ENCODE results near the gene BRAF. TPM values are rescaled to one million over a fixed set of nuclear protein-coding genes. Genes with fewer than 3 reads are reported as not detected.
"Not testable (repeated sequence)": the region's sequence is repeated elsewhere in the genome, so short reads cannot be mapped to it uniquely, and the experiment has no call there.

Gene BRAF
- total and polyA plus RNA-seq, 7 experiments from 2014 or later = 11.2 to 58.7 (median 48.3) TPM

DNA sequence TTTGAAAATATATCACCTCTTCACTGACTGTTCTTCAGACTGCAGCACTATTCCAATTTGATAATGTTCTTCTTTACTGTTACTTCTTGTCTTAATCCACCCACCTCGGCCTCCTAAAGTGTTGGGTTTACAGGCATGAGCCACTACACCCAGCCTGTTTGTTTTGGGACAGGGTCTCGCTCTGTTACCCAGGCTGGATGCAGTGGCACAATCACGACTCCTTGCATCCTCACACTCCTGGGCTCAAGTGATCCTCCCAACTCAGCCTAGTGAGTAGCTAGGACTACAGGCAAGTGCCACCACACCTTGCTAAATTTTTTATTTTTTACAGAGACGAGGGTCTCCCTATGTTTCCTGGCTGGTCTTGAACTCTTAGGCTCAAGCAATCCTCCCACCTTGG is 150.4 kb downstream of the BRAF start:
- H3K9me3 Mint-ChIP-seq = peaks cover 0 to 5% (median 0%) of the 10 kb centered on the region in 11 donors
- ATAC-seq (no peak), DNase-seq (no peak)
- Histone ChIP-seq H3K27ac (ENCODE audit: low read depth, low read length) (no peak overlapping the region), H3K27me3 (ENCODE audit: control insufficient read depth in 2 of 2, insufficient read depth in 2 of 2, low read length in 2 of 2) (no peaks in the 10 kb centered on the region), H3K4me3 (ENCODE audit: low read length) (no peak overlapping the region), H3K4me1 (ENCODE audit: control insufficient read depth in 2 of 2, insufficient read depth in 2 of 2, low read length in 2 of 2) (no peaks in the 10 kb centered on the region), H3K36me3 (ENCODE audit: control insufficient read depth in 2 of 3, insufficient read depth in 3 of 3, low read length in 3 of 3) (peaks cover 0 to 48% (median 0%) of the 10 kb centered on the region in 3 experiments), H3K9me3 (ENCODE audit: control insufficient read depth in 2 of 3, low read length in 3 of 3) (no peaks in the 10 kb centered on the region)
- no peaks in the 10 kb centered on the region for H3K27me3 Mint-ChIP-seq
- H3K27ac Mint-ChIP-seq = peak overlapping the region in 2 of 9 donors; percentile 32 to 55
- H3K4me3 Mint-ChIP-seq = no peak overlapping the region
- intact Hi-C loops (cut with micrococcal nuclease) = no loop called here
- ChIA-PET CTCF (no interaction called here), POLR2A (interaction anchor here (0.8 kb wide), 1 partner anchor 17 kb away, joined by 3 read pairs; no protein-coding TSS in a partner anchor)
- peaks cover 0 to 6% (median 5%) of the 10 kb centered on the region in 7 donors for H3K4me1 Mint-ChIP-seq
- H3K36me3 Mint-ChIP-seq = peaks cover 10 to 62% (median 48%) of the 10 kb centered on the region in 5 donors

- Histone ChIP-seq H3K9me3 (ENCODE audit: control insufficient read depth in 2 of 3, low read length in 3 of 3) (no peaks in the 10 kb centered on the region), H3K27ac (ENCODE audit: low read depth, low read length) (no peak overlapping the region), H3K4me1 (ENCODE audit: control insufficient read depth in 2 of 2, insufficient read depth in 2 of 2, low read length in 2 of 2) (no peaks in the 10 kb centered on the region), H3K27me3 (ENCODE audit: control insufficient read depth in 2 of 2, insufficient read depth in 2 of 2, low read length in 2 of 2) (no peaks in the 10 kb centered on the region), H3K4me3 (ENCODE audit: low read length) (no peak overlapping the region), H3K36me3 (ENCODE audit: control insufficient read depth in 2 of 3, insufficient read depth in 3 of 3, low read length in 3 of 3) (peaks cover 0 to 58% (median 0%) of the 10 kb centered on the region in 3 experiments)
- ATAC-seq (no peak), DNase-seq (no peak)
- CTCF ChIA-PET = no interaction called here
- intact Hi-C loops (cut with micrococcal nuclease) = no loop called here
- peaks cover 9 to 68% (median 50%) of the 10 kb centered on the region in 5 donors for H3K36me3 Mint-ChIP-seq
- H3K27me3 Mint-ChIP-seq = no peaks in the 10 kb centered on the region
- H3K4me1 Mint-ChIP-seq = no peaks in the 10 kb centered on the region
- H3K4me3 Mint-ChIP-seq = no peak overlapping the region
- no peak overlapping the region for H3K27ac Mint-ChIP-seq
- H3K9me3 Mint-ChIP-seq = peaks cover 0 to 12% (median 0%) of the 10 kb centered on the region in 11 donors
- POLR2A ChIA-PET = no interaction called here
Observed at GRCh38 chr7:140773104-140773503, 151.6 kb downstream of the BRAF start.

- Mint-ChIP-seq H3K9me3 (peaks cover 0 to 22% (median 5%) of the 10 kb centered on the region in 11 donors), H3K4me3 (no peak overlapping the region), H3K4me1 (peaks cover 0 to 2% (median 0%) of the 10 kb centered on the region in 7 donors), H3K27ac (peak overlapping the region in 1 of 9 donors; percentile 31), H3K27me3 (no peaks in the 10 kb centered on the region), H3K36me3 (peaks cover 14 to 75% (median 57%) of the 10 kb centered on the region in 5 donors)
- Histone ChIP-seq H3K36me3 (ENCODE audit: control insufficient read depth in 2 of 3, insufficient read depth in 3 of 3, low read length in 3 of 3) (peaks cover 0 to 60% (median 0%) of the 10 kb centered on the region in 3 experiments), H3K4me1 (ENCODE audit: control insufficient read depth in 2 of 2, insufficient read depth in 2 of 2, low read length in 2 of 2) (no peaks in the 10 kb centered on the region), H3K27ac (ENCODE audit: low read depth, low read length) (no peak overlapping the region), H3K27me3 (ENCODE audit: control insufficient read depth in 2 of 2, insufficient read depth in 2 of 2, low read length in 2 of 2) (no peaks in the 10 kb centered on the region), H3K9me3 (ENCODE audit: control insufficient read depth in 2 of 3, low read length in 3 of 3) (no peaks in the 10 kb centered on the region), H3K4me3 (ENCODE audit: low read length) (no peak overlapping the region)
- ChIA-PET POLR2A (no interaction called here), CTCF (no interaction called here)
- intact Hi-C loops (cut with micrococcal nuclease) = no loop called here
- no peak for DNase-seq
- ATAC-seq = no peak
Observed at GRCh38 chr7:140771826-140772225, 152.9 kb downstream of the BRAF start.

- peaks cover 0 to 56% (median 0%) of the 10 kb centered on the region in 3 experiments for H3K36me3 ChIP-seq (ENCODE audit: control insufficient read depth in 2 of 3, insufficient read depth in 3 of 3, low read length in 3 of 3)
- no peaks in the 10 kb centered on the region for H3K27me3 ChIP-seq (ENCODE audit: control insufficient read depth in 2 of 2, insufficient read depth in 2 of 2, low read length in 2 of 2)
- ChIA-PET CTCF (no interaction called here), POLR2A (interaction anchor here (0.7 kb wide), 1 partner anchor 30 kb away, joined by 3 read pairs; no protein-coding TSS in a partner anchor)
- H3K9me3 ChIP-seq (ENCODE audit: control insufficient read depth in 2 of 3, low read length in 3 of 3) = no peaks in the 10 kb centered on the region
- intact Hi-C loops (cut with micrococcal nuclease) = no loop called here
- Mint-ChIP-seq H3K9me3 (peaks cover 0 to 24% (median 5%) of the 10 kb centered on the region in 11 donors), H3K36me3 (peaks cover 20 to 76% (median 53%) of the 10 kb centered on the region in 5 donors), H3K4me1 (peaks cover 0 to 2% (median 0%) of the 10 kb centered on the region in 7 donors), H3K27ac (no peak overlapping the region), H3K4me3 (no peak overlapping the region), H3K27me3 (no peaks in the 10 kb centered on the region)
- ATAC-seq (no peak), DNase-seq (no peak)
- H3K27ac ChIP-seq (ENCODE audit: low read depth, low read length) = no peak overlapping the region
- no peaks in the 10 kb centered on the region for H3K4me1 ChIP-seq (ENCODE audit: control insufficient read depth in 2 of 2, insufficient read depth in 2 of 2, low read length in 2 of 2)
- H3K4me3 ChIP-seq (ENCODE audit: low read length) = no peak overlapping the region
Observed at GRCh38 chr7:140769852-140770251, 154.9 kb downstream of the BRAF start.

DNA sequence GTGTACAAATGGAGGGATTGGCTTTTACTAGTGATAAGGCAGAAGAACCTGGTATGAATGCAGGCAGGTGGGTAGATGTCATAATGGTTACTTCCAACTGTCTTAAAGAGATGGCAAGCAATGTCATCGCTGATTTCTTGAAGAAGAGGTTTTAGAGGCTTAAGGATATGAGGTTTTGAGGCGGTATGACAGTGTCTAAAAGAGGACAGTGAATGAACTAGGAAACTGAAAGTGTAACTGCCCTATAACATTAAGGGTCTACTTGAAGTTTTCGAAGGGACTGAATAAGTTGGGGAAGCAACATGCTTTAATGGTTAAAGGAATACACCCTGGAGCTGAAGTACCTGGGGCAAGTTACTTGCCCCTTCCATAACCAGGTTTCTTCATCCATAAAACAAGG is 157.3 kb downstream of the BRAF start:
- Mint-ChIP-seq H3K9me3 (peaks cover 0 to 24% (median 5%) of the 10 kb centered on the region in 11 donors), H3K4me3 (no peak overlapping the region), H3K27ac (no peak overlapping the region), H3K36me3 (peaks cover 13 to 63% (median 41%) of the 10 kb centered on the region in 5 donors), H3K27me3 (no peaks in the 10 kb centered on the region), H3K4me1 (peaks cover 0 to 2% (median 0%) of the 10 kb centered on the region in 7 donors)
- POLR2A ChIA-PET = no interaction called here
- peaks cover 0 to 39% (median 0%) of the 10 kb centered on the region in 3 experiments for H3K36me3 ChIP-seq (ENCODE audit: control insufficient read depth in 2 of 3, insufficient read depth in 3 of 3, low read length in 3 of 3)
- CTCF ChIA-PET = no interaction called here
- no peak overlapping the region for H3K27ac ChIP-seq (ENCODE audit: low read depth, low read length)
- DNase-seq (no peak), ATAC-seq (no peak)
- no peaks in the 10 kb centered on the region for H3K27me3 ChIP-seq (ENCODE audit: control insufficient read depth in 2 of 2, insufficient read depth in 2 of 2, low read length in 2 of 2)
- no peaks in the 10 kb centered on the region for H3K9me3 ChIP-seq (ENCODE audit: control insufficient read depth in 2 of 3, low read length in 3 of 3)
- no peak overlapping the region for H3K4me3 ChIP-seq (ENCODE audit: low read length)
- no peaks in the 10 kb centered on the region for H3K4me1 ChIP-seq (ENCODE audit: control insufficient read depth in 2 of 2, insufficient read depth in 2 of 2, low read length in 2 of 2)
- intact Hi-C loops (cut with micrococcal nuclease) = no loop called here

GRCh38 chr7:140765441-140765840 is 159.3 kb downstream of the BRAF start:
- Mint-ChIP-seq H3K36me3 (peaks cover 9 to 68% (median 47%) of the 10 kb centered on the region in 5 donors), H3K9me3 (peaks cover 0 to 40% (median 8%) of the 10 kb centered on the region in 11 donors)
- ATAC-seq; H3K27ac Mint-ChIP-seq; H3K27me3 Mint-ChIP-seq; H3K4me1 Mint-ChIP-seq; H3K9me3 ChIP-seq (ENCODE audit: control insufficient read depth in 2 of 3, low read length in 3 of 3); H3K27me3 ChIP-seq (ENCODE audit: control insufficient read depth in 2 of 2, insufficient read depth in 2 of 2, low read length in 2 of 2); CTCF ChIA-PET; H3K4me3 ChIP-seq (ENCODE audit: low read length); H3K4me1 ChIP-seq (ENCODE audit: control insufficient read depth in 2 of 2, insufficient read depth in 2 of 2, low read length in 2 of 2); POLR2A ChIA-PET; H3K4me3 Mint-ChIP-seq; intact Hi-C loops (cut with micrococcal nuclease); DNase-seq; H3K27ac ChIP-seq (ENCODE audit: low read depth, low read length): not testable (repeated sequence)
- peaks cover 0 to 26% (median 0%) of the 10 kb centered on the region in 3 experiments for H3K36me3 ChIP-seq (ENCODE audit: control insufficient read depth in 2 of 3, insufficient read depth in 3 of 3, low read length in 3 of 3)

DNA sequence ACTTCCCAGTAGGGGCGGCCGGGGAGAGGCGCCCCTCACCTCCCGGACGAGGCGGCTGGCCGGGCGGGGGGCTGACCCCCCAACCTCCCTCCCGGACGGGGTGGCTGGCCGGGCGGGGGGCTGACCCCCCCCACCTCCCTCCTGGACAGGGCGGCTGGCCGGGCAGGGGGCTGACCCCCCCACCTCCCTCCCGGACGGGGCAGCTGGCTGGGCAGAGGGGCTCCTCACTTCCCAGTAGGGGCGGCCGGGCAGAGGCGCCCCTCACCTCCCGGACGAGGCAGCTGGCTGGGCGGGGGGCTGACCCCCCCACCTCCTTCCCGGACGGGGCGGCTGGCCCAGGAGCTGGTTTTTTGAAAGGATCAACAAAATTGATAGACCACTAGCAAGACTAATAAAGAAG is 161.6 kb downstream of the BRAF start:
- H3K9me3 ChIP-seq (ENCODE audit: control insufficient read depth in 2 of 3, low read length in 3 of 3); H3K4me1 ChIP-seq (ENCODE audit: control insufficient read depth in 2 of 2, insufficient read depth in 2 of 2, low read length in 2 of 2); CTCF ChIA-PET; H3K27ac ChIP-seq (ENCODE audit: low read depth, low read length); H3K27me3 Mint-ChIP-seq; H3K4me3 Mint-ChIP-seq; H3K4me1 Mint-ChIP-seq; H3K27ac Mint-ChIP-seq; POLR2A ChIA-PET; ATAC-seq; DNase-seq; intact Hi-C loops (cut with micrococcal nuclease); H3K4me3 ChIP-seq (ENCODE audit: low read length); H3K27me3 ChIP-seq (ENCODE audit: control insufficient read depth in 2 of 2, insufficient read depth in 2 of 2, low read length in 2 of 2): not testable (repeated sequence)
- Mint-ChIP-seq H3K36me3 (peaks cover 16 to 64% (median 40%) of the 10 kb centered on the region in 5 donors), H3K9me3 (peaks cover 0 to 29% (median 8%) of the 10 kb centered on the region in 11 donors)
- peaks cover 0 to 11% (median 0%) of the 10 kb centered on the region in 3 experiments for H3K36me3 ChIP-seq (ENCODE audit: control insufficient read depth in 2 of 3, insufficient read depth in 3 of 3, low read length in 3 of 3)
